ENCODE results near the gene PSMB4. TPM values are rescaled to one million over a fixed set of nuclear protein-coding genes. Genes with fewer than 3 reads are reported as not detected.
"Not testable (repeated sequence)": the region's sequence is repeated elsewhere in the genome, so short reads cannot be mapped to it uniquely, and the experiment has no call there.

Gene PSMB4
- total RNA-seq, 1 experiment from 2014 or later = 413 TPM

- Histone ChIP-seq H2BK12ac (ENCODE audit: insufficient read length, low read depth, low read length) (no peak overlapping the region), H3K14ac (ENCODE audit: insufficient read depth, low read length) (no peak overlapping the region), H4K5ac (ENCODE audit: insufficient read length, low read depth, low read length) (no peak overlapping the region), H3K27ac (ENCODE audit: insufficient read length, low read depth, low read length) (no peak overlapping the region), H2BK5ac (ENCODE audit: insufficient read length, low read length) (no peak overlapping the region), H3K4me2 (ENCODE audit: insufficient read depth, insufficient read length, low read length) (no peak overlapping the region), H2AFZ (ENCODE audit: low read length) (no peak overlapping the region), H3K23ac (ENCODE audit: insufficient read length, low read depth, low read length) (no peak overlapping the region), H4K20me1 (ENCODE audit: control insufficient read depth, insufficient read depth, insufficient read length) (no peaks in the 10 kb centered on the region), H2BK20ac (ENCODE audit: low read depth, low read length, poor library complexity, severe bottlenecking) (no peak overlapping the region), H2BK15ac (ENCODE audit: low read depth, low read length) (no peak overlapping the region), H3K4me1 (ENCODE audit: insufficient read depth, low read length) (no peaks in the 10 kb centered on the region), H4K8ac (replicated peaks; ENCODE audit: insufficient read length, low read depth, low read length) (no peak overlapping the region), H4K91ac (ENCODE audit: insufficient read length, low read depth, low read length) (no peak overlapping the region), H2BK120ac (ENCODE audit: low read depth, low read length, poor library complexity, severe bottlenecking) (no peak overlapping the region), H2AK5ac (ENCODE audit: insufficient read length, low read length) (no peak overlapping the region), H3K56ac (ENCODE audit: insufficient read length, low read depth, low read length) (no peak overlapping the region), H3K18ac (ENCODE audit: insufficient read length, low read depth, low read length) (no peak overlapping the region), H3K23me2 (ENCODE audit: insufficient read length, low read depth, low read length, poor library complexity, severe bottlenecking) (no peaks in the 10 kb centered on the region), H3K79me2 (ENCODE audit: insufficient read depth, low read length) (no peaks in the 10 kb centered on the region), H3K79me1 (ENCODE audit: insufficient read depth, low read depth, low read length, poor library complexity, severe bottlenecking) (no peaks in the 10 kb centered on the region), H3K27me3 (ENCODE audit: insufficient read depth, low read length) (no peaks in the 10 kb centered on the region), H3T11ph (ENCODE audit: low read length) (no peak overlapping the region), H3K4ac (ENCODE audit: low read depth, low read length) (no peak overlapping the region), H3K9me3 (ENCODE audit: control insufficient read depth, low read depth, low read length) (no peaks in the 10 kb centered on the region), H3K9ac (ENCODE audit: extremely low read depth, insufficient read length, low read length) (no peak overlapping the region)
- H3K27me3 Mint-ChIP-seq (ENCODE audit: low read depth) = peaks cover 6% of the 10 kb centered on the region
- no peaks in the 10 kb centered on the region for H3K4me1 Mint-ChIP-seq
- WGBS (ENCODE audit: extremely low coverage, insufficient read length, low lambda C conversion rate) = no CpG with 5 or more reads among the region's 2 CpGs
- peaks cover 0 to 2% (median 0%) of the 10 kb centered on the region in 3 experiments; a peak in 1 of 7 replicates for H3K36me3 Mint-ChIP-seq (ENCODE audit: insufficient read depth in 1 of 3, low read depth in 3 of 3)
- no peak for DNase-seq
- TF ChIP-seq CTCF (conservative IDR thresholded peaks at IDR 0.05) = no peak
- no peak overlapping the region for H3K27ac Mint-ChIP-seq
- H3K4me3 Mint-ChIP-seq = no peak overlapping the region
- peaks cover 5 to 6% of the 10 kb centered on the region in 2 experiments; a peak in 4 of 5 replicates for H3K9me3 Mint-ChIP-seq
Observed at GRCh38 chr1:151386002-151386401, 13.4 kb upstream of the PSMB4 start.

GRCh38 chr1:151390221-151391078 lies 8.9 kb upstream of the PSMB4 start:
- H2BK20ac ChIP-seq (ENCODE audit: low read depth, low read length, poor library complexity, severe bottlenecking); H3K18ac ChIP-seq (ENCODE audit: insufficient read length, low read depth, low read length); H3K27me3 Mint-ChIP-seq (ENCODE audit: low read depth); H3K27ac ChIP-seq (ENCODE audit: insufficient read length, low read depth, low read length); H3K4me2 ChIP-seq (ENCODE audit: insufficient read depth, insufficient read length, low read length); DNase-seq; H3K9ac ChIP-seq (ENCODE audit: extremely low read depth, insufficient read length, low read length); H3K36me3 Mint-ChIP-seq (ENCODE audit: insufficient read depth in 1 of 3, low read depth in 3 of 3); H3K23ac ChIP-seq (ENCODE audit: insufficient read length, low read depth, low read length); H3K27ac Mint-ChIP-seq; H3T11ph ChIP-seq (ENCODE audit: low read length); H3K79me2 ChIP-seq (ENCODE audit: insufficient read depth, low read length); H2AFZ ChIP-seq (ENCODE audit: low read length); H3K27me3 ChIP-seq (ENCODE audit: insufficient read depth, low read length); H3K79me1 ChIP-seq (ENCODE audit: insufficient read depth, low read depth, low read length, poor library complexity, severe bottlenecking); H3K14ac ChIP-seq (ENCODE audit: insufficient read depth, low read length); H3K4me1 ChIP-seq (ENCODE audit: insufficient read depth, low read length); H2BK15ac ChIP-seq (ENCODE audit: low read depth, low read length); H3K9me3 ChIP-seq (ENCODE audit: control insufficient read depth, low read depth, low read length); H4K8ac ChIP-seq (replicated peaks; ENCODE audit: insufficient read length, low read depth, low read length); H4K91ac ChIP-seq (ENCODE audit: insufficient read length, low read depth, low read length); H4K20me1 ChIP-seq (ENCODE audit: control insufficient read depth, insufficient read depth, insufficient read length); H2BK120ac ChIP-seq (ENCODE audit: low read depth, low read length, poor library complexity, severe bottlenecking); H2BK5ac ChIP-seq (ENCODE audit: insufficient read length, low read length); H3K4me3 Mint-ChIP-seq; H3K4ac ChIP-seq (ENCODE audit: low read depth, low read length); H3K56ac ChIP-seq (ENCODE audit: insufficient read length, low read depth, low read length); H2AK5ac ChIP-seq (ENCODE audit: insufficient read length, low read length); H3K4me1 Mint-ChIP-seq; H4K5ac ChIP-seq (ENCODE audit: insufficient read length, low read depth, low read length); H2BK12ac ChIP-seq (ENCODE audit: insufficient read length, low read depth, low read length); H3K23me2 ChIP-seq (ENCODE audit: insufficient read length, low read depth, low read length, poor library complexity, severe bottlenecking): not testable (repeated sequence)
- no CpG with 5 or more reads among the region's 22 CpGs for WGBS (ENCODE audit: extremely low coverage, insufficient read length, low lambda C conversion rate)
- peaks cover 9 to 10% of the 10 kb centered on the region in 2 experiments for H3K9me3 Mint-ChIP-seq
